GM12878 (cell line): ENCODE measurements around the gene FAM184B.

ENCODE experiments used
- CTCF ChIP-seq, 3 experiments: IDR thresholded peaks in 2 of 3; conservative IDR thresholded peaks in 1 of 3; 2 replicates each; pipeline ENCODE4 v1.5.1; 2011; ENCODE audit warnings: low read depth in 3 of 3, low read length in 3 of 3, mild to moderate bottlenecking in 3 of 3, control low read depth in 2 of 3, moderate library complexity in 2 of 3, inconsistent platforms in 1 of 3, mixed read lengths in 1 of 3; ENCODE audit not compliant: control insufficient read depth in 2 of 3, insufficient read depth in 1 of 3; ENCODE audit errors: extremely low read depth in 1 of 3
- EP300 ChIP-seq, 2 experiments: fragments of 150-350 bp in 1 of 2; IDR thresholded peaks; 2 replicates each; pipeline ENCODE4 v1.6.1; 2011 to 2012; ENCODE audit warnings: low read depth in 2 of 2, low read length in 2 of 2, borderline replicate concordance in 1 of 2, improper control_type of control experiment in 1 of 2, inconsistent platforms in 1 of 2; ENCODE audit not compliant: control insufficient read depth in 1 of 2
- FOS ChIP-seq: IDR thresholded peaks from 3 replicates; pipeline ENCODE4 v1.6.1; 2011; ENCODE audit warnings: borderline replicate concordance; ENCODE audit not compliant: insufficient read length; ENCODE audit errors: extremely low read depth
- POLR2A ChIP-seq: IDR thresholded peaks from 2 replicates; pipeline ENCODE4 v1.6.1; 2011; ENCODE audit warnings: low read depth, mild to moderate bottlenecking, low read length
- POLR2AphosphoS5 ChIP-seq: IDR thresholded peaks from 2 replicates; pipeline ENCODE4 v1.6.1; 2011; ENCODE audit warnings: mild to moderate bottlenecking, low read length, inconsistent platforms
- RAD21 ChIP-seq: IDR thresholded peaks from 2 replicates; pipeline ENCODE4 v1.6.1; 2011; ENCODE audit warnings: mild to moderate bottlenecking, low read depth, low read length, moderate library complexity; ENCODE audit not compliant: insufficient read depth
- RAD51 ChIP-seq: fragments of 450-650 bp; IDR thresholded peaks from 2 replicates; pipeline ENCODE4 v1.6.1; 2016; ENCODE audit warnings: moderate library complexity, mild to moderate bottlenecking, inconsistent platforms
- RBBP5 ChIP-seq: fragments of 200-600 bp; sonication (generic); conservative IDR thresholded peaks from 2 replicates; pipeline ENCODE4 v1.6.1; 2016
- REST ChIP-seq: IDR thresholded peaks from 2 replicates; pipeline ENCODE4 v1.6.1; 2012; ENCODE audit warnings: mild to moderate bottlenecking, low read depth, low read length
- SIN3A ChIP-seq: IDR thresholded peaks from 2 replicates; pipeline ENCODE4 v1.6.1; 2012; ENCODE audit warnings: low read depth, low read length, improper control_type of control experiment
- USF2 ChIP-seq: IDR thresholded peaks from 2 replicates; pipeline ENCODE4 v1.6.1; 2011; ENCODE audit warnings: low read depth, low read length, improper control_type of control experiment, borderline replicate concordance
- ZNF274 ChIP-seq: IDR thresholded peaks from one replicate; pipeline ENCODE4 v1.8.0; 2011; ENCODE audit not compliant: insufficient read length, insufficient read depth

GRCh38 chr4:17624821-17625220, 156.6 kb downstream of the FAM184B start:
- TF ChIP-seq RAD21 (no peak), CTCF (IDR thresholded peaks at IDR 0.05 in 2 of 3, conservative IDR thresholded peaks at IDR 0.05 in 1 of 3; ENCODE audit: control insufficient read depth in 2 of 3, extremely low read depth in 1 of 3, insufficient read depth in 1 of 3, low read depth in 3 of 3, low read length in 3 of 3) (no peak), FOS (no peak), RBBP5 (no peak), REST (no peak), EP300 (IDR thresholded peaks at IDR 0.05; ENCODE audit: borderline replicate concordance in 1 of 2, control insufficient read depth in 1 of 2, low read depth in 2 of 2, low read length in 2 of 2) (no peak), POLR2AphosphoS5 (no peak), RAD51 (no peak), ZNF274 (no peak), POLR2A (no peak), SIN3A (no peak), USF2 (no peak)
